ENCODE results near the gene TRAF1. TPM values are rescaled to one million over a fixed set of nuclear protein-coding genes. Genes with fewer than 3 reads are reported as not detected.
A peak's percentile ranks its signal among the peaks of the same experiment; 100 is the strongest.

TRAF1 gene
- total and polyA plus RNA-seq, 2 of the 13 experiments (the other 11 are each of a cell fraction or from before 2014, with no cell fraction given) = 0.44 to 1.0 TPM

DNA sequence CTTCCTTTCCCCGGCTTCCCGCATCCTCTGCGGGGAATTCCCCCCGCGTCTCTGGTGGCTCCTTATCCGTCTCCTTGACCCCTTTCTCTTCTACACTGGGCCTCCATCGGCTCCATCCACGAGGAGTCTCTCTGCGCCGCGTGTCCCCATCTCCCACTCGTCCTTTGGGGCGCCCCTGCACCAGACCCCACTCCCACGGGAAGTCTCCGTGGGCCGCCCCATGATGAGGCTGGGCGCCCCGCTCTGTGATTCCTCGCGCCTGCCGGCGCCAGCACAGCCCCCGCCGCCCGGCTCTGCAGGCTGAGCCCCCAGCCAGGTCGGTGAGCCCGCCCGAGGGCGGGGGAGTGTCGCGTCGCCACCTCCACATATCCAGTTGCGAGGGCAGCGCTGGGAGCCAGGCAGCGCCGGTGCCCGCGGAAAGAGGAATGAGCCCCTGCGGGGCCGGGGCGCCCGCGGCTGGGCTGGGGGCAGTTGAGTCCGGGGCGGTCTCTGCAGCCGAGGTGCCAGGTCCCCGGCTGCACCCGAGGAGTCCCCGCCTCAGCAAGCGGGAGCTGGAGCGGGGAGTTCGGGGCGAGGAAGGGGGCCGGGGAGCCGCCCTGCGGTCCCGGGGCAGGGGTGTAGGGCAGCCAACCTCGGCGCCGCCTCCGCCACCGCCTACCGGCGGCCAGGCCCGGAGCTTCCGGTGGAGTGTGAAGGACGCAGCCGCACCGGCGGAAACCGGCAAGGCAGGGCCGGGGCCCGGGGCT lies 2.1 kb upstream of the TRAF1 start (continued):
- TF ChIP-seq EHMT2 (IDR thresholded peaks at IDR 0.05; ENCODE audit: borderline replicate concordance, low read depth, low read length) = no peak
- no peak for TF ChIP-seq NBN (conservative IDR thresholded peaks at IDR 0.05)
- TF ChIP-seq ZBTB1 (CRISPR knock-in tag; IDR thresholded peaks at IDR 0.05; ENCODE audit: borderline replicate concordance) = no peak
- no peak for TF ChIP-seq DMTF1 (CRISPR knock-in tag; IDR thresholded peaks at IDR 0.05)
- peak; percentile 84 for TF ChIP-seq ZNF546 (CRISPR knock-in tag; conservative IDR thresholded peaks at IDR 0.05)
- no peak for TF ChIP-seq ZNF549 (CRISPR knock-in tag; IDR thresholded peaks at IDR 0.05)
- peak; percentile 27; the same call in 1 of the 2 replicates for TF ChIP-seq HOXA5 (CRISPR knock-in tag; IDR thresholded peaks at IDR 0.05)
- TF ChIP-seq, protein P1, sequence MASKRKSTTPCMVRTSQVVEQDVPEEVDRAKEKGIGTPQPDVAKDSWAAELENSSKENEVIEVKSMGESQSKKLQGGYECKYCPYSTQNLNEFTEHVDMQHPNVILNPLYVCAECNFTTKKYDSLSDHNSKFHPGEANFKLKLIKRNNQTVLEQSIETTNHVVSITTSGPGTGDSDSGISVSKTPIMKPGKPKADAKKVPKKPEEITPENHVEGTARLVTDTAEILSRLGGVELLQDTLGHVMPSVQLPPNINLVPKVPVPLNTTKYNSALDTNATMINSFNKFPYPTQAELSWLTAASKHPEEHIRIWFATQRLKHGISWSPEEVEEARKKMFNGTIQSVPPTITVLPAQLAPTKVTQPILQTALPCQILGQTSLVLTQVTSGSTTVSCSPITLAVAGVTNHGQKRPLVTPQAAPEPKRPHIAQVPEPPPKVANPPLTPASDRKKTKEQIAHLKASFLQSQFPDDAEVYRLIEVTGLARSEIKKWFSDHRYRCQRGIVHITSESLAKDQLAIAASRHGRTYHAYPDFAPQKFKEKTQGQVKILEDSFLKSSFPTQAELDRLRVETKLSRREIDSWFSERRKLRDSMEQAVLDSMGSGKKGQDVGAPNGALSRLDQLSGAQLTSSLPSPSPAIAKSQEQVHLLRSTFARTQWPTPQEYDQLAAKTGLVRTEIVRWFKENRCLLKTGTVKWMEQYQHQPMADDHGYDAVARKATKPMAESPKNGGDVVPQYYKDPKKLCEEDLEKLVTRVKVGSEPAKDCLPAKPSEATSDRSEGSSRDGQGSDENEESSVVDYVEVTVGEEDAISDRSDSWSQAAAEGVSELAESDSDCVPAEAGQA (IDR thresholded peaks at IDR 0.05; ENCODE audit: low read depth) = no peak
- TF ChIP-seq, protein P1 (CRISPR knock-in tag; IDR thresholded peaks at IDR 0.05; ENCODE audit: borderline replicate concordance) = no peak
- no peak for TF ChIP-seq E2F1 (CRISPR knock-in tag; IDR thresholded peaks at IDR 0.05)
- no peak; the same call in 1 of the 2 replicates for TF ChIP-seq ZNF790 (CRISPR knock-in tag; IDR thresholded peaks at IDR 0.05; ENCODE audit: borderline replicate concordance)
- TF ChIP-seq DMAP1 (CRISPR knock-in tag; IDR thresholded peaks at IDR 0.05) = no peak
- no peak for TF ChIP-seq ZNF672 (CRISPR knock-in tag; IDR thresholded peaks at IDR 0.05)
- TF ChIP-seq ZNF572 (CRISPR knock-in tag; IDR thresholded peaks at IDR 0.05) = no peak
- 0 out of 2 replicates have a peak, but pooled peaks have one; percentile 2 for TF ChIP-seq ZBTB7A (CRISPR knock-in tag; IDR thresholded peaks at IDR 0.05)
- TF ChIP-seq FIP1L1 (IDR thresholded peaks at IDR 0.05; ENCODE audit: borderline replicate concordance, insufficient read depth, low read depth, low read length) = no peak
- TF ChIP-seq, protein P2, sequence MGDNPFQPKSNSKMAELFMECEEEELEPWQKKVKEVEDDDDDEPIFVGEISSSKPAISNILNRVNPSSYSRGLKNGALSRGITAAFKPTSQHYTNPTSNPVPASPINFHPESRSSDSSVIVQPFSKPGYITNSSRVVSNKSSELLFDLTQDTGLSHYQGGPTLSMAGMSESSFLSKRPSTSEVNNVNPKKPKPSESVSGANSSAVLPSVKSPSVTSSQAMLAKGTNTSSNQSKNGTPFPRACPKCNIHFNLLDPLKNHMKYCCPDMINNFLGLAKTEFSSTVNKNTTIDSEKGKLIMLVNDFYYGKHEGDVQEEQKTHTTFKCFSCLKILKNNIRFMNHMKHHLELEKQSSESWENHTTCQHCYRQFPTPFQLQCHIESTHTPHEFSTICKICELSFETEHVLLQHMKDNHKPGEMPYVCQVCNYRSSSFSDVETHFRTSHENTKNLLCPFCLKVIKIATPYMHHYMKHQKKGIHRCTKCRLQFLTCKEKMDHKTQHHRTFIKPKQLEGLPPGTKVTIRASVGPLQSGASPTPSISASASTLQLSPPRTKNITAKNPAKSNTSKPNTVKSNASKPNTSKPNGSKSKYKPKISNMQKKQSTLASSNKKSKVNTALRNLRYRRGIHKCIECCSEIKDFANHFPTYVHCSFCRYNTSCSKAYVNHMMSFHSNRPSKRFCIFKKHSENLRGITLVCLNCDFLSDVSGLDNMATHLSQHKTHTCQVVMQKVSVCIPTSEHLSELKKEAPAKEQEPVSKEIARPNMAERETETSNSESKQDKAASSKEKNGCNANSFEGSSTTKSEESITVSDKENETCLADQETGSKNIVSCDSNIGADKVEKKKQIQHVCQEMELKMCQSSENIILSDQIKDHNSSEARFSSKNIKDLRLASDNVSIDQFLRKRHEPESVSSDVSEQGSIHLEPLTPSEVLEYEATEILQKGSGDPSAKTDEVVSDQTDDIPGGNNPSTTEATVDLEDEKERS (CRISPR knock-in tag; IDR thresholded peaks at IDR 0.05) = no peak
- no peak for TF ChIP-seq STAG1 (CRISPR knock-in tag; IDR thresholded peaks at IDR 0.05)

Data from HepG2 (cell line).